Chondrocyte (in vitro differentiated cells): Measurements from ENCODE around the gene TNFRSF8. TPM values are rescaled to one million over a fixed set of nuclear protein-coding genes. Genes with fewer than 3 reads are reported as not detected.

Experiments
- DNase-seq: peaks from one replicate; pipeline ENCODE4 v3.0.0; 2021; ENCODE audit warnings: mixed read lengths, low spot score
- H3K27ac Mint-ChIP-seq: one replicate; pipeline ENCODE4 v1.8.0; 2021; ENCODE audit warnings: mild to moderate bottlenecking, moderate library complexity, mixed read lengths; ENCODE audit not compliant: unreplicated experiment
- H3K27me3 Mint-ChIP-seq: 2 replicates; pipeline ENCODE4 v1.8.0; 2021; ENCODE audit warnings: low read depth, mixed read lengths
- H3K36me3 Mint-ChIP-seq: 2 replicates; pipeline ENCODE4 v1.8.0; 2021; ENCODE audit warnings: low read depth, mixed read lengths
- H3K4me1 Mint-ChIP-seq: 2 replicates; pipeline ENCODE4 v1.8.0; 2021; ENCODE audit warnings: low read depth, mild to moderate bottlenecking, mixed read lengths
- H3K4me3 Mint-ChIP-seq: one replicate; pipeline ENCODE4 v1.8.0; 2021; ENCODE audit warnings: mild to moderate bottlenecking, moderate library complexity, mixed read lengths; ENCODE audit not compliant: unreplicated experiment
- H3K9me3 Mint-ChIP-seq: 2 replicates; pipeline ENCODE4 v1.8.0; 2021; ENCODE audit warnings: low read depth, mixed read lengths
- total RNA-seq: library from RNA; stranded (reverse); gene quantifications from 3 replicates; pipeline ENCODE4 v1.2.1, GENCODE V29; 2021
- TF ChIP-seq, protein P1 (sequence below): fragments of 200-600 bp; sonication (generic); IDR thresholded peaks from 2 replicates; pipeline ENCODE4 v1.5.0; 2021; ENCODE audit warnings: antibody characterized with exemption, mild to moderate bottlenecking, moderate library complexity

Gene TNFRSF8
- total RNA-seq, 1 donor from 2014 or later: not detected

GRCh38 chr1:12148958-12149790 is 86.1 kb downstream of the TNFRSF8 start:
- H3K4me3 Mint-ChIP-seq: no peak overlapping the region
- no peak overlapping the region for H3K27ac Mint-ChIP-seq
- peaks cover 10% of the 10 kb centered on the region for H3K4me1 Mint-ChIP-seq
- peaks cover 12% of the 10 kb centered on the region for H3K27me3 Mint-ChIP-seq
- peaks cover 1% of the 10 kb centered on the region for H3K36me3 Mint-ChIP-seq
- H3K9me3 Mint-ChIP-seq: peaks cover 3% of the 10 kb centered on the region
- no peak for DNase-seq
- TF ChIP-seq, protein P1, sequence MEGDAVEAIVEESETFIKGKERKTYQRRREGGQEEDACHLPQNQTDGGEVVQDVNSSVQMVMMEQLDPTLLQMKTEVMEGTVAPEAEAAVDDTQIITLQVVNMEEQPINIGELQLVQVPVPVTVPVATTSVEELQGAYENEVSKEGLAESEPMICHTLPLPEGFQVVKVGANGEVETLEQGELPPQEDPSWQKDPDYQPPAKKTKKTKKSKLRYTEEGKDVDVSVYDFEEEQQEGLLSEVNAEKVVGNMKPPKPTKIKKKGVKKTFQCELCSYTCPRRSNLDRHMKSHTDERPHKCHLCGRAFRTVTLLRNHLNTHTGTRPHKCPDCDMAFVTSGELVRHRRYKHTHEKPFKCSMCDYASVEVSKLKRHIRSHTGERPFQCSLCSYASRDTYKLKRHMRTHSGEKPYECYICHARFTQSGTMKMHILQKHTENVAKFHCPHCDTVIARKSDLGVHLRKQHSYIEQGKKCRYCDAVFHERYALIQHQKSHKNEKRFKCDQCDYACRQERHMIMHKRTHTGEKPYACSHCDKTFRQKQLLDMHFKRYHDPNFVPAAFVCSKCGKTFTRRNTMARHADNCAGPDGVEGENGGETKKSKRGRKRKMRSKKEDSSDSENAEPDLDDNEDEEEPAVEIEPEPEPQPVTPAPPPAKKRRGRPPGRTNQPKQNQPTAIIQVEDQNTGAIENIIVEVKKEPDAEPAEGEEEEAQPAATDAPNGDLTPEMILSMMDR: no peak

DNA sequence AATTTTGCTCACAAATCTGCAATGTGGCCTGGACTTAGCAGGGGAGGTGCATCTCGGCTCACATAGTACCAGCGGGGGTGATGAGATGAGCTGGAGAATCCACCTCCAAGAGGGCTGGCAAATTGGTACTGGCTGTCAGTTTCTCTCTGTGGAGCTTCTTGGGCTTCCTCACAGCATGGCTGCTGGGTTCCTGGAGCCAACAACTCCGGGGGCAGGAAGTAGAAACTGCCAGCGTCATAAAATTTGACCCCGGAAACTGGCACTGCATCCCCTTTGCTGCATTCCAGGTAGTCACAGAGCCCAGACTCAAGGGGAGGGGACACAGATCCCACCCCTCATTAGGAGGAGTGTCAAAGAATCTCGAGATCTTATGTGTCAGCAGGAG is 86.7 kb downstream of the TNFRSF8 start:
- H3K4me1 Mint-ChIP-seq: peaks cover 10% of the 10 kb centered on the region
- H3K27ac Mint-ChIP-seq: no peak overlapping the region
- no peak overlapping the region for H3K4me3 Mint-ChIP-seq
- peaks cover 1% of the 10 kb centered on the region for H3K36me3 Mint-ChIP-seq
- TF ChIP-seq, protein P1: no peak
- H3K9me3 Mint-ChIP-seq: peaks cover 3% of the 10 kb centered on the region
- peaks cover 12% of the 10 kb centered on the region for H3K27me3 Mint-ChIP-seq
- DNase-seq: no peak

- Mint-ChIP-seq H3K4me1 (peaks cover 10% of the 10 kb centered on the region), H3K4me3 (no peak overlapping the region), H3K27me3 (peaks cover 12% of the 10 kb centered on the region), H3K9me3 (peaks cover 3% of the 10 kb centered on the region), H3K27ac (no peak overlapping the region), H3K36me3 (peaks cover 1% of the 10 kb centered on the region)
- TF ChIP-seq, protein P1: no peak
- DNase-seq: no peak
Measured at GRCh38 chr1:12150456-12151200, 87.5 kb downstream of the TNFRSF8 start.

DNA sequence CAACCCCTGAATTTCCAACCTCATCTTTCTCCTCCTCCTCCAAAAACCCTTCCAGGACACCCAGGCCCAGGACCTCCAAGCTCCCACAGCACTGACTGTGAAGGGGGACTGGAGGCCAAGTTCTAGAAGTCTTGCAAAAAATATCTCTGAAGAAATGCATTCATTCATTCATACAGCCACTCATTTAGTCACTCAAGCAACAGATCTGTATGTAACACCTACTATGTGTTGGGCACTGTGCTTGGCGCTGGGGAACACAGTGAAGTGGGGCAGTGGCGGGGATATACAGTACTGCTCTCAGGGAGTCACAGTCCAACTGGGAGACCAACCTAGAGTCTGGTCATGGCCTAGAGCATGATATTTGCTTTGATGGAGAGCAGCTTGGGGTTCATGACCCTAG is 88.4 kb downstream of the TNFRSF8 start:
- Mint-ChIP-seq H3K27ac (no peak overlapping the region), H3K36me3 (peaks cover 1% of the 10 kb centered on the region), H3K4me3 (no peak overlapping the region)

More for the DNA sequence above, 88.4 kb downstream of the TNFRSF8 start:
- no peak for DNase-seq
- TF ChIP-seq, protein P1: no peak
- H3K9me3 Mint-ChIP-seq: peaks cover 3% of the 10 kb centered on the region
- H3K27me3 Mint-ChIP-seq: peaks cover 12% of the 10 kb centered on the region
- H3K4me1 Mint-ChIP-seq: peaks cover 10% of the 10 kb centered on the region
